ENCODE results near the gene STUB1.

Gene STUB1

GRCh38 chr16:667780-668518, 12.3 kb upstream of the STUB1 start, which contains the start of gene RHOT2:
Gene RHOT2, plus strand, starts transcription at chr16:668132. Its CDS starts 68 bp downstream, at chr16:668200.
- DNase-seq: peak; percentile 93 to 95

DNA sequence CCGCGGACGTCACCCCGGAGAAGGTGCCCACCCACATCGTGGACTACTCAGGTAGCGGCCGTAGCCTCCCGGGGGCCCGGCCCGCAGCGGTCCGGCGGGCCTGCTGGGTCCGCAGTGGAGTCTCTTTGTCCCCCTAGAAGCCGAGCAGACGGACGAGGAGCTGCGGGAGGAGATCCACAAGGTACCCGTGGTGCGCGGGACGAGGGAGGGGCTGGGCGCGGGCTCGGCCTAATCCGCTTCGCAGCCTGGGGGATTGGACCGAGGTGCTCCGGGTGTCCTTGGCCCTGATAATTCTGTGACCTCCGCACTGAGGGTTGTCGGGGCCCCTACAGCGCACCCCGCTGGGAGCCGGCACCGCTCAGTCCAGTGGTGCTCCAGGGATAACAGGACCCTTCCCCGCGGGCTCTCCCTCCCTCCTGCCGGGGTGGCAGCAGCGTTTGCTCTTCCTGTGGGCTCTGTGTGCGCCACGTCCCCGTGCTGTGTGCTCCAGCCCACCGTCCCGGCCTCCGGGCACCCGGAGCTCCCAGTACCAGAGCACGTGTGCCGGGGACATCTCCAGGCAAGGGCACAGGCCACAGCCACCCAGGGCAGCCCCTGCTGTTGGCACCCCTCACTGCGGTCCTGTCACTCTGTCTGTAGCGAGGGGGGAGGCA, 11.6 kb upstream of the STUB1 start:
- no peak for DNase-seq

- DNase-seq: no peak
Measured at GRCh38 chr16:669666-670065, 10.5 kb upstream of the STUB1 start.

DNA sequence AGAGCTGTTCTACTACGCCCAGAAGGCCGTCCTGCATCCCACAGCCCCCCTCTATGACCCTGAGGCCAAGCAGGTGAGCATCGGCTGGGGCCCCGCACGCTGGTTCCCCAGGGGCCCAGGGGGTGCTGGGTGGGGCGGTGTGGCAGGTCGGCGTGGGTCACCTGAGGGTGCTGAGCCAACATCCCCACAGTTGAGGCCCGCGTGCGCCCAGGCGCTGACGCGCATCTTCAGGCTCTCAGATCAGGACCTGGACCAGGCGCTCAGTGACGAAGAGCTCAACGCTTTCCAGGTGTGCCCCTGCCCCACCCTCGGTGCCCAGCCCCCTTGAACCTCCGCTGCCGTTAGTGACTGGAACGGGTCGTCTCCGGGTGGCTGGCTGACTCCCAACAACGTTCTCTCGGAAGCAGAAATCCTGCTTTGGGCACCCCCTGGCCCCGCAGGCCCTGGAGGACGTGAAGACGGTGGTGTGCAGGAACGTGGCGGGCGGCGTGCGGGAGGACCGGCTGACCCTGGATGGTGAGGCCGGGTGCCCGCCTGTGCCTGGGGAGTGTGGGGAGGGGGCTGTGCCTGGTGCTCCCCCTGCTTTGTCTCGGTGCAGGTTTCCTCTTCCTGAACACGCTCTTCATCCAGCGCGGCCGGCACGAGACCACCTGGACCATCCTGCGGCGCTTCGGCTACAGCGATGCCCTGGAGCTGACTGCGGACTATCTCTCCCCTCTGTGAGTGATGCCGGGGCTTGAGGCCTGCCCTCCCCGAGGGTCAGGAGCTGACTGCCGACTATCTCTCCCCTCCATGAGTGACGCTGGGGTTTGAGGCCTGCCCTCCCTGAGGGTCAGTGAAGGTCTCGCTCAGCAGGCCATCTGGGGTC, 9.5 kb upstream of the STUB1 start:
- DNase-seq: no peak

GRCh38 chr16:671353-672131, 8.7 kb upstream of the STUB1 start:
- no peak for DNase-seq

GRCh38 chr16:672371-672770, 7.8 kb upstream of the STUB1 start:
- DNase-seq: no peak

DNA sequence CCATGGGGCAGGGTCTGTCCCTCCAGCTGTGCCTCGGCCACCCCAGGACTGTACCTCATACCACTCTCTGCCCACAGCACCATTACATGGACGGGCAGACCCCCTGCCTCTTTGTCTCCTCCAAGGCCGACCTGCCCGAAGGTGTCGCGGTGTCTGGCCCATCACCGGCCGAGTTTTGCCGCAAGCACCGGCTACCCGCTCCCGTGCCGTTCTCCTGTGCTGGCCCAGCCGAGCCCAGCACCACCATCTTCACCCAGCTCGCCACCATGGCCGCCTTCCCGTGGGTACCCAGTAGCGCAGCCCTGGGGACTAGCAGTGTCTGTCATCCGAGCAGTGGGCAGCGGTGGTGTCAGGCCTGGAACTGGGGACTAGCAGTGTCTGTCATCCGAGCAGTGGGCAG, 7.4 kb upstream of the STUB1 start:
- DNase-seq: no peak

DNA sequence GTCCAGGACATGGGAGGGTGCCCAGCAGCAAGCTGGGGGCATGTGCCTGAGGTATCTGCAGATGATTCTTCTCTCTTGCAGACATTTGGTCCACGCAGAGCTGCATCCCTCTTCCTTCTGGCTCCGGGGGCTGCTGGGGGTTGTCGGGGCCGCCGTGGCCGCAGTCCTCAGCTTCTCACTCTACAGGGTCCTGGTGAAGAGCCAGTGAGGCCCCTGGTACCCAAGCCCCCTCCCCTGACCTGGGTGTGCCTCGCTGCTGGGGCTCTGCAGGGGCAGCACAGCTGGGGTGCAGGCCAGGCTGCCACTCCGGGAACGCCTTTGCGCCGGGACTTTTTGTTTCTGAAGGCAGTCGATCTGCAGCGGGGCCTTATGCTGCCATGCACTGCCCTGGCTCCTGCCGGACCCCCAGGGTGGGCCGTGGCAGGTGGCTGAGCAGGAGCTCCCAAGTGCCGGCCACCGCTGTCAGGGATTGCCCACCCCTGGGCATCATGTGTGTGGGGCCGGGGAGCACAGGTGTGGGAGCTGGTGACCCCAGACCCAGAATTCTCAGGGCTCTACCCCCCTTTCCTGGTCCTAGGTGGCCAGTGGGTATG, 6.7 kb upstream of the STUB1 start:
- no peak for DNase-seq

- DNase-seq: no peak
Measured at GRCh38 chr16:674214-674881, 5.9 kb upstream of the STUB1 start.

DNA sequence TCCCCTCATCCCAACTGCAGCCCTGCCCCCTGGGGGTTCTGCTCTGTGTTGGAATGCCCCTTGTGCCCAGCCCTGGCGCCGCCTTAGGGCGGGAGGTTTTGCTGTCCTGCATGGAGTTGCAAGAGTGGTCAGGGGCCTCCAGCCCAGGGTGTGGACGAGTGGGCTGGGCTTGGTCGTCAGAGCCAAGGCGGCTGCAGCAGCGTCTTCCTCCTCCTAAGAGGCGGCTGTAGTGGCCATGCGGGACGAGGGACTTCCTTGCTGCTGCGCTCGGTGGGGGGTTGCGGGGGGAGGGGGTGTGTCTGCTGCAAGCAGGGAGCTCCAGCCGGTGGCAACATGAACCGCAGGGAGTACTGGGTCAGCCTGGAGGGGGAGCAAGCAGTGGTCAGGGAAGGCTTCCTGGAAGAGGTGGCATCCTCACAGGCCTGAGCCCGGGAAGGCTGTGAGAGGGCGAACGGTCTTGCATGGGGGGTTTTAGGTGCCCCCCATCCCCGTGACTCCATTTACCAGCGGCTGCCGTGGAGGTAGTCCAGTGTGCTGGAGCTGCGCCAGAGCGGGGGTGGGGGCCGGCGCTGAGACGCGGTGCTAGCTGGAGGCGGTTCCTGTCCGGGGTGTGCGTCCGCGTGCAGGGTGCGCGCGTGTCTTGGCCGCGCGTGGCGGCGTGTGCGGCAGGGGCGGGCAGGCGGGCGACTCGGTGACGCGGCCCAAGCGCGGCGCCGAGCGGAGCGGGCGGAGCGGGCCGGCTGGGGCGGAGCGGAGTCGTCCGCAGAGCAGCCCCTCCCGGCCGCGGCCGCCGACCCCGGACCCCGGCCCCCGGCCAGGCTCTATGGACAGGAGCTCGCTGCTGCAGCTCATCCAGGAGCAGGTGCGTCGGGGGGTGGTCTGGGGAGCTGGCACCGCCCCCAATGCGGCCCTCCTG, 5.0 kb upstream of the STUB1 start, which contains the start of gene RHBDL1:
Gene RHBDL1 (plus strand): TSS at position 704 of the 916 bp plus-strand sequence. CDS start 120 bp downstream, at position 824.
- DNase-seq: no peak

GRCh38 chr16:675884-676564, 4.2 kb upstream of the STUB1 start:
- no peak for DNase-seq

DNA sequence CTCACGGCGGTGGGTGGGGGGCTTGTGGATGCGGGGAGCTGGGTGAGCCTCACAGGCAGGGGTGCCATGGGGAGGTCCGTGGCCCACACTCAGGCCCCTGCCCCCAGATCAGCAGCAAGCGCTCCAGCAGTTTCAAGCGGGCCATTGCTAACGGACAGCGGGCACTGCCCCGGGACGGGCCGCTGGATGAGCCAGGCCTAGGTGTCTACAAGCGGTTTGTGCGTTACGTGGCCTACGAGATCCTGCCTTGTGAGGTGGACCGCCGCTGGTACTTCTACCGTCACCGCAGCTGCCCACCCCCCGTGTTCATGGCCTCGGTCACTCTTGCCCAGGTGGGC, 3.7 kb upstream of the STUB1 start:
- DNase-seq: no peak

GRCh38 chr16:676913-677312, 3.3 kb upstream of the STUB1 start:
- DNase-seq: no peak

DNA sequence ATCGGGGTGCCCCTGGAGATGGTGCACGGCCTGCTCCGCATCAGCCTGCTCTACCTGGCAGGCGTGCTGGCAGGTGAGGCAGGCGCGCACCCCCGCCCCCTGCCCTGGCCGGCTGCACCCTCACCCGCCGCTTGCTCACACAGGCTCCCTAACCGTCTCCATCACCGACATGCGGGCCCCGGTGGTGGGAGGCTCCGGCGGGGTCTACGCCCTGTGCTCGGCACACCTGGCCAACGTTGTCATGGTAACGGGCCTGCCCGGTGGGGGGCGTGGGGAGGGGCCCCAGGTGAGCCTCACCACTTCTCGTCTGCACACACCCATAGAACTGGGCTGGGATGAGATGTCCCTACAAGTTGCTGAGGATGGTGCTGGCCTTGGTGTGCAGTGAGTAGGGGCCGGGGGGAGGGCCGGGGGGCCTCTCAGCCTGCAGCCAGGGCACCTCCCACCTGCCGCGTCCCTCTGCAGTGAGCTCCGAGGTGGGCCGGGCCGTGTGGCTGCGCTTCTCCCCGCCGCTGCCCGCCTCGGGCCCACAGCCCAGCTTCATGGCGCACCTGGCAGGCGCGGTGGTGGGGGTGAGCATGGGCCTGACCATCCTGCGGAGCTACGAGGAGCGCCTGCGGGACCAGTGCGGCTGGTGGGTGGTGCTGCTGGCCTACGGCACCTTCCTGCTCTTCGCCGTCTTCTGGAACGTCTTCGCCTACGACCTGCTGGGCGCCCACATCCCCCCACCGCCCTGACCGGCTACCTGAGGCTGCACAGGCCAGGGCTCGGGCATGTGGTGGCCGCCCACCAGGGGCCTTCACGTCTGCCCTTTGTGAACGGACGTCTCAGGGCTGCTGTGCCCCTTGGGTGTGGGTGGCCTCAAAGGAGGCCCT, 2.7 kb upstream of the STUB1 start:
- no peak for DNase-seq

GRCh38 chr16:678209-678857, 1.9 kb upstream of the STUB1 start:
- DNase-seq: no peak

GRCh38 chr16:678858-679813, 1.1 kb upstream of the STUB1 start:
- peak; percentile 62 to 66 for DNase-seq

DNA sequence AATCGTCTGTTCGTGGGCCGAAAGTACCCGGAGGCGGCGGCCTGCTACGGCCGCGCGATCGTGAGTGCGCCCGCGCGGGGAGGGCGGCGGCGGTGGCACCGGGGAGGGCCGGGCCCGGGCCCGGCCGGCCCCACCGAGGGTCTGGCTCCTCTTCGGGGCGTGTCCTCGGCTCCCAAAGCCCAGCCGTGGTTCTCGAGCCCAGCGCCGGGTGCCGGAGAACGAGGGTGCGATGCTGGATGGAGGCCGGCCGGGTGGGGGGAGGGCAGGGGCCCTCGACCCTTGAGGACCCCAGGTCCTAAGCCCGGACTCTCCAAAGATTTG, 375 bp downstream of the STUB1 start:
- DNase-seq: no peak
